Measurements from ENCODE around the gene CLK4. TPM values are rescaled to one million over a fixed set of nuclear protein-coding genes. Genes with fewer than 3 reads are reported as not detected.
A peak's percentile ranks its signal among the peaks of the same experiment; 100 is the strongest.

CLK4 gene
- total and polyA plus RNA-seq, 2 of the 8 experiments (the other 6 are each of a cell fraction or from before 2014, with no cell fraction given), result 8.1 to 12.6 TPM

DNA sequence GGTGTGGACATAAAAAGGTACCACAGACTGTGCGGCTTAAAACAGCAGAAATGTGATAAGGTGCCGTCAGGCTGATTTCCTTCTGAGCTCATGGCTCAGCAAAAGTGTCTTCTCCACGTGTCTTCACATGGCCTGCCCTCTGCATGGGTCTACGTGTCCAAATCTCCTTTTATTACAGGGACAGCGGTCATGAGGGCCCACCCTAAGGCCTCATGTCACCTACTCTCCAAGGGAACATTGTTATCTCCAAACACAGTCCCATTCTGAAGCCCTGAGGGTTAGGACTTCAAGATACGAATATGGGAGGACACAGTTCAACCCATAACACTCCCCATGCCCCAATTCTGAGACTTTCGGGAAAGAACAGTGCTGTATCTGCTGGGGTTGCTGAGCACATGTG is 71.8 kb downstream of the CLK4 start:
- CTCF ChIA-PET (ENCODE audit: partially characterized antibody), result interaction anchor here (0.7 to 2.5 kb wide), 4 partner anchors 10 to 271 kb away, joined by 3 to 9 read pairs (median 6); no protein-coding TSS in a partner anchor
- H3K23ac ChIP-seq (ENCODE audit: insufficient read length), result no peak overlapping the region
- FAIRE-seq, result no peak
- peak overlapping the region; percentile 48 for H4K91ac ChIP-seq (replicated peaks; ENCODE audit: insufficient read length, low read length)
- 0 out of 4 replicates have a peak overlapping the region, but pooled peaks of 1 of the 2 experiments have one; percentile 2 for H3K4me2 ChIP-seq (ENCODE audit: insufficient read depth in 1 of 2, low read depth in 2 of 2, low read length in 2 of 2)
- no peak overlapping the region for H3K9ac ChIP-seq (replicated peaks in 1 of 4; ENCODE audit: extremely low read depth in 1 of 4, low read depth in 3 of 4, low read length in 3 of 4)
- peak overlapping the region; percentile 76 for H2BK12ac ChIP-seq (ENCODE audit: low read depth, low read length)
- H3K27me3 ChIP-seq (replicated peaks in 1 of 4; ENCODE audit: control insufficient read depth in 3 of 4, extremely low read depth in 1 of 4, insufficient read depth in 3 of 4, low read length in 3 of 4), result peaks cover 0 to 2% (median 0%) of the 10 kb centered on the region in 4 experiments; a peak in 2 of 7 replicates
- H2BK5ac ChIP-seq (ENCODE audit: low read depth, low read length), result peak overlapping the region; percentile 67; the same call in 1 of the 2 replicates
- H3K4ac ChIP-seq (replicated peaks; ENCODE audit: insufficient read length, low read depth, low read length), result peak overlapping the region; percentile 48
- H4K5ac ChIP-seq (ENCODE audit: insufficient read length, low read depth, low read length), result no peak overlapping the region
- H2AK5ac ChIP-seq (ENCODE audit: low read depth, low read length), result peak overlapping the region; percentile 71
- H3K56ac ChIP-seq (replicated peaks; ENCODE audit: insufficient read length, low read depth, low read length), result no peak overlapping the region
- H3K27ac ChIP-seq (ENCODE audit: low read depth, low read length), result no peak overlapping the region
- peak overlapping the region; percentile 80; the same call in 1 of the 2 replicates for H3K18ac ChIP-seq (ENCODE audit: extremely low read depth, low read length)
- H3K23me2 ChIP-seq (ENCODE audit: low read depth, low read length), result no peaks in the 10 kb centered on the region
- H4K20me1 ChIP-seq (replicated peaks in 1 of 2; ENCODE audit: control insufficient read depth in 1 of 2, insufficient read depth in 2 of 2, low read length in 2 of 2), result no peaks in the 10 kb centered on the region
- 83% methylated on average over 7 of the region's 7 CpGs; no CpG with 5 or more reads in 1 of the 2 experiments for WGBS, 2 experiments (ENCODE audit: extremely low coverage in 1 of 2, insufficient coverage in 1 of 2, insufficient read length in 1 of 2, insufficient replicate concordance in 2 of 2, low coverage in 1 of 2, low lambda C conversion rate in 2 of 2, missing lambda C conversion rate in 1 of 2)
- peak overlapping the region; percentile 6; the same call in 1 of the 2 replicates for H2BK15ac ChIP-seq (ENCODE audit: low read length)
- no peaks in the 10 kb centered on the region for H3K79me2 ChIP-seq (ENCODE audit: control insufficient read depth in 1 of 2, insufficient read depth in 2 of 2, low read length in 2 of 2)
- no peak overlapping the region for H3K14ac ChIP-seq (ENCODE audit: insufficient read length)
- POLR2A ChIA-PET (ENCODE audit: partially characterized antibody), result interaction anchor here (0.9 to 1.4 kb wide), 5 partner anchors 9 to 33 kb away, joined by 3 to 6 read pairs (median 4); no protein-coding TSS in a partner anchor
- H3K4me1 ChIP-seq (replicated peaks in 1 of 4; ENCODE audit: control insufficient read depth in 3 of 4, insufficient read depth in 4 of 4, low read length in 3 of 4), result peaks cover 2 to 11% (median 5%) of the 10 kb centered on the region in 4 experiments; a peak in 6 of 7 replicates
- H2BK120ac ChIP-seq (replicated peaks; ENCODE audit: low read depth, low read length), result peak overlapping the region; percentile 47
- no peak overlapping the region for H4K8ac ChIP-seq (ENCODE audit: extremely low read depth, insufficient read depth, low read length)
- no peak overlapping the region for H3K4me3 ChIP-seq (ENCODE audit: extremely low read depth in 1 of 4, insufficient read depth in 2 of 4, low read depth in 3 of 4, low read length in 4 of 4)
- no peaks in the 10 kb centered on the region for H3K9me3 ChIP-seq (ENCODE audit: insufficient read depth in 2 of 2, low read depth in 1 of 2, low read length in 1 of 2)
- no peak overlapping the region for H2AFZ ChIP-seq (ENCODE audit: low read length)
- no peak for DNase-seq (ENCODE audit: low read depth in 1 of 2, low spot score in 2 of 2)
- H3K79me1 ChIP-seq (ENCODE audit: low read depth, low read length), result no peaks in the 10 kb centered on the region; the same call in 1 of the 2 replicates
- no peaks in the 10 kb centered on the region for H3K36me3 ChIP-seq (ENCODE audit: control insufficient read depth in 2 of 4, insufficient read depth in 4 of 4, low read length in 3 of 4)
- H2BK20ac ChIP-seq (ENCODE audit: low read length), result peak overlapping the region; percentile 99; the same call in 1 of the 2 replicates
- TF ChIP-seq TCF12 (IDR thresholded peaks at IDR 0.05; ENCODE audit: low read depth, low read length), result no peak
- no peak for TF ChIP-seq ZNF274 (IDR thresholded peaks at IDR 0.05; ENCODE audit: borderline replicate concordance, extremely low read depth, low read length)
- TF ChIP-seq SAP30 (IDR thresholded peaks at IDR 0.05; ENCODE audit: insufficient read depth, insufficient replicate concordance, low read length), result no peak

Measured in H1 (cell line).